ENCODE data around the gene NLRP1. TPM values are rescaled to one million over a fixed set of nuclear protein-coding genes. Genes with fewer than 3 reads are reported as not detected.

NLRP1 gene
- total and polyA plus RNA-seq, 2 experiments from 2014 or later = 17.5 to 33.4 TPM

DNA sequence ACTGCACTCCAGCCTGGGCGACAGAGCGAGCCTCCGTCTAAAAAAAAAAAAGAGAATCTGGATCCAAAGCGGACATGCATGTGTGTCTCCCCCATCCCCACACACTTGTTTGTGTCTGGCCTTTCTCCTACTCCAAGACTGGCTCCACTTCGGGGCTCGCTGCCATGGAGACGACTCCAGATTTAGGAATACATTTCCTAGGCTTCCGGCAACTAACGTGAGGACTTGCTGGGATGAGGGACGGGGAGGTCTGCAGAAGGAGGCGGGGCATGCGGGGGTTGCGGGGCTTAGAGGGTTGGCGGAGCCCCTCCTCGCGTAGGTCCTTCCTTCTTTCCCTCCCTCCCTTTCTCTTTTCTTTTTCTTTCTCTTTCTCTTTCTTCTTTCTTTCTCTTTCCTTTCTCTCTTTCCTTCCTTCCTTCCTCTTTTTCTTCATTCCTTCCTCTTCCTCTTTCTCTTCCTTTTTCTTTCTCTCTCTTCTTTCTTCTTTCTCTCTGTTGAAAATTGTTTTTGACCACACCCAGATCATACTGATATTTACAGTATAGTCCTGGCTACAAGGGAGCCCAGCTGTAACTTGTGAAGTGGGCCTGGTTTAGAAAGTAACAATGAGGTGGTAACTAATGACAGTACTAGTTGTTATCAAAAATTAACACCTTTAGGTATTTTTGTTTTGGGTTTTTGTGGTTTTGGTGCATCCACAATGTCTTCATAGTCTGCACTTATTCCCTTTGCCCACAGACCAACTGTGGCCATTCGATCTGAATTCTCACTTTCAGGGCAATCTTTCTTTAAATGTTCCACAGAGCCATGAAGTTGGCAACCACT, 72.7 kb downstream of the NLRP1 start:
- no peaks in the 10 kb centered on the region; the same call in 1 of the 2 replicates for H3K79me2 ChIP-seq (ENCODE audit: insufficient read depth)
- no peak overlapping the region for H3K27ac ChIP-seq
- H3K36me3 ChIP-seq (ENCODE audit: low read depth) = peaks cover 9% of the 10 kb centered on the region; the same call in 1 of the 2 replicates
- H3K4me3 ChIP-seq = no peak overlapping the region
- H3F3A ChIP-seq (ENCODE audit: insufficient read depth) = peaks cover 10% of the 10 kb centered on the region
- H3K9me3 ChIP-seq (ENCODE audit: low read depth) = no peaks in the 10 kb centered on the region
- WGBS, 2 experiments (ENCODE audit: low coverage in 1 of 2, low lambda C conversion rate in 2 of 2, missing lambda C conversion rate in 2 of 2) = 27 to 32% methylated on average over 10 to 17 of the region's 17 CpGs
- H4K20me1 ChIP-seq (ENCODE audit: insufficient read depth) = no peaks in the 10 kb centered on the region
- peak; percentile 38 for DNase-seq
- no peaks in the 10 kb centered on the region for H3K27me3 ChIP-seq (replicated peaks; ENCODE audit: insufficient read depth)
- H2AFZ ChIP-seq = no peak overlapping the region
- in situ Hi-C loops (cut with MboI) = no loop called here
- no peak for TF ChIP-seq EZH2phosphoT487 (IDR thresholded peaks at IDR 0.05; ENCODE audit: insufficient read depth, low read depth)
- TF ChIP-seq EZH2 (IDR thresholded peaks at IDR 0.05; ENCODE audit: insufficient read depth, poor library complexity, severe bottlenecking) = no peak
- H3K4me1 ChIP-seq (ENCODE audit: insufficient read depth) = peaks cover 11% of the 10 kb centered on the region
- H3K4me2 ChIP-seq (ENCODE audit: unreplicated experiment) = no peak overlapping the region
- H3K9me2 ChIP-seq (ENCODE audit: insufficient read depth) = no peaks in the 10 kb centered on the region
- no peak overlapping the region for H3K9ac ChIP-seq

DNA sequence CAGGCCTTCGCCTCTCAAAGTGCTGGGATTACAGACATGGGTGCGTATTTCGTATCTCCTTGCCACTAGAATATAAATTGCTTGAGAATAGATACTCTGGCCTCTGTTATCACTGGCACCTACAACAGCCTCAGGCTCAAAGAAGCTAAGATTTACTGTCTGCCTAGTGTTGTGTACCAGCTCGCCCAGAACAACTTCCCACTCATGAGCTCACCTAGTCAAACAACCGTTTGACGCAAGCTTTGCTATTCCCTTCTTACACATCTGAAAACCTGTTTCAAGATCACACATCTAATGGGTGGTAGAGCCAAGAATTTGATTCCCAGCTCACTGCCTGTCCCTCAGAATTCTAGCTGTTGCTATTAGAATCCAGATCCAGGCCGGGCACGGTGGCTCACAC, 73.5 kb downstream of the NLRP1 start:
- 71% methylated on average over 8 of the region's 8 CpGs for WGBS, 2 experiments (ENCODE audit: low coverage in 1 of 2, low lambda C conversion rate in 2 of 2, missing lambda C conversion rate in 2 of 2)

DNA sequence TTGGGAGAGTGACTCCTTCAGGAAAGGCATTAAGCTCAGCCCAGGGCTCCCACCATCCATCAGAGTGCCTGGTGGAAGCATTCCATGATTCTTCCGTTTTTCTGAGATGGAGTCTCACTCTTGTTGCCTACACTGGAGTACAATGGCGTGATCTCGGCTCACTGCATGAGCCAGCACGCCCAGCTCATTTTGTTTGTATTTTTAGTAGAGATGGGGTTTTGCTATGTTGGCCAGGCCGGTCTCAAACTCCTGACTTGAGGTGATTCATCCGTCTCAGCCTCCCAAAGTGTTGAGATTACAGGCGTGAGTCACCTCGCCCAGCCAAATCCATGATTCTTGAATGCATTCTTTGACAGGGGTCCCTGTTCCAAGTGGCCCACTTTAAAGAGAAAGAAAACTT, 74.8 kb downstream of the NLRP1 start:
- H3K4me3 ChIP-seq = no peak overlapping the region
- H3K27ac ChIP-seq = 0 out of 2 replicates have a peak overlapping the region, but pooled peaks have one; percentile 18
- 66 to 69% methylated on average over 8 of the region's 8 CpGs for WGBS, 2 experiments (ENCODE audit: low coverage in 1 of 2, low lambda C conversion rate in 2 of 2, missing lambda C conversion rate in 2 of 2)
- no peaks in the 10 kb centered on the region for H3K36me3 ChIP-seq (ENCODE audit: low read depth)
- H3K9ac ChIP-seq = no peak overlapping the region
- no peaks in the 10 kb centered on the region; the same call in 1 of the 2 replicates for H3K4me1 ChIP-seq (ENCODE audit: insufficient read depth)
- no peaks in the 10 kb centered on the region for H3F3A ChIP-seq (ENCODE audit: insufficient read depth)
- H3K79me2 ChIP-seq (ENCODE audit: insufficient read depth) = no peaks in the 10 kb centered on the region; the same call in 1 of the 2 replicates
- no peaks in the 10 kb centered on the region for H3K27me3 ChIP-seq (replicated peaks; ENCODE audit: insufficient read depth)
- in situ Hi-C loops (cut with MboI) = no loop called here
- no peak for TF ChIP-seq EZH2 (IDR thresholded peaks at IDR 0.05; ENCODE audit: insufficient read depth, poor library complexity, severe bottlenecking)
- TF ChIP-seq EZH2phosphoT487 (IDR thresholded peaks at IDR 0.05; ENCODE audit: insufficient read depth, low read depth) = no peak
- no peaks in the 10 kb centered on the region for H4K20me1 ChIP-seq (ENCODE audit: insufficient read depth)
- no peaks in the 10 kb centered on the region for H3K9me3 ChIP-seq (ENCODE audit: low read depth)
- peak; percentile 46 for DNase-seq
- H3K4me2 ChIP-seq (ENCODE audit: unreplicated experiment) = no peak overlapping the region
- H3K9me2 ChIP-seq (ENCODE audit: insufficient read depth) = no peaks in the 10 kb centered on the region
- no peak overlapping the region for H2AFZ ChIP-seq

More for the DNA sequence above, 73.5 kb downstream of the NLRP1 start:
- Histone ChIP-seq H3K27ac (no peak overlapping the region), H3K4me2 (ENCODE audit: unreplicated experiment) (no peak overlapping the region), H3K9ac (no peak overlapping the region), H3K27me3 (replicated peaks; ENCODE audit: insufficient read depth) (no peaks in the 10 kb centered on the region), H2AFZ (no peak overlapping the region), H3K9me2 (ENCODE audit: insufficient read depth) (no peaks in the 10 kb centered on the region), H3K79me2 (ENCODE audit: insufficient read depth) (no peaks in the 10 kb centered on the region; the same call in 1 of the 2 replicates), H3K4me3 (no peak overlapping the region), H3K4me1 (ENCODE audit: insufficient read depth) (peaks cover 5% of the 10 kb centered on the region), H4K20me1 (ENCODE audit: insufficient read depth) (no peaks in the 10 kb centered on the region), H3F3A (ENCODE audit: insufficient read depth) (peaks cover 4% of the 10 kb centered on the region; the same call in 1 of the 2 replicates), H3K36me3 (ENCODE audit: low read depth) (peaks cover 9% of the 10 kb centered on the region; the same call in 1 of the 2 replicates), H3K9me3 (ENCODE audit: low read depth) (no peaks in the 10 kb centered on the region)
- DNase-seq = no peak
- TF ChIP-seq EZH2phosphoT487 (IDR thresholded peaks at IDR 0.05; ENCODE audit: insufficient read depth, low read depth) = no peak
- TF ChIP-seq EZH2 (IDR thresholded peaks at IDR 0.05; ENCODE audit: insufficient read depth, poor library complexity, severe bottlenecking) = no peak
- in situ Hi-C loops (cut with MboI) = no loop called here

DNA sequence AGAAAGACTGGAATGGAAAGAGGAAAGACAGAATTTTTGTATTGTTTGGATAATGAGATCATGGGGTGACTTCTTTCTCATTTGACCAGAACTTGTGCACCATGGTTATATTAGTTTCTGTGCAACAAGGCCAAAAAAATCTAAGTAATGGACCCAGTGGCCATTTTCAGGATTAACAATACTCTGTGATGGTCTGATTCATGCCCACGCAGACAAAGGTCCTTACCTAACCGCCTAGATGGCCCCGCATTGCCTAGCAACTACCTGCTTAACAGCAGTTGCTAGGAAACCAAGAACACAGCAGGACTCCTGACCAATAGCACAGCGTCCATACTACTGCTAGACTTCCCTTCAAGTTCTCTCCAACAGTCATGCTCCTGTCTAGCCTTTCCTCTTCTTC, 75.5 kb downstream of the NLRP1 start:
- Histone ChIP-seq H3K79me2 (ENCODE audit: insufficient read depth) (no peaks in the 10 kb centered on the region), H3F3A (ENCODE audit: insufficient read depth) (no peaks in the 10 kb centered on the region), H3K27ac (0 out of 2 replicates have a peak overlapping the region, but pooled peaks have one; percentile 18), H3K4me1 (ENCODE audit: insufficient read depth) (no peaks in the 10 kb centered on the region; the same call in 1 of the 2 replicates), H3K36me3 (ENCODE audit: low read depth) (no peaks in the 10 kb centered on the region), H3K9me2 (ENCODE audit: insufficient read depth) (no peaks in the 10 kb centered on the region), H3K4me3 (no peak overlapping the region), H3K4me2 (ENCODE audit: unreplicated experiment) (no peak overlapping the region), H2AFZ (no peak overlapping the region), H3K9ac (no peak overlapping the region), H3K9me3 (ENCODE audit: low read depth) (no peaks in the 10 kb centered on the region), H4K20me1 (ENCODE audit: insufficient read depth) (no peaks in the 10 kb centered on the region), H3K27me3 (replicated peaks; ENCODE audit: insufficient read depth) (no peaks in the 10 kb centered on the region)
- in situ Hi-C loops (cut with MboI) = no loop called here
- TF ChIP-seq EZH2phosphoT487 (IDR thresholded peaks at IDR 0.05; ENCODE audit: insufficient read depth, low read depth) = no peak
- TF ChIP-seq EZH2 (IDR thresholded peaks at IDR 0.05; ENCODE audit: insufficient read depth, poor library complexity, severe bottlenecking) = no peak
- peak; percentile 30 for DNase-seq
- 46 to 52% methylated on average over 4 of the region's 4 CpGs for whole genome bisulfite sequencing, 2 experiments (ENCODE audit: low coverage in 1 of 2, low lambda C conversion rate in 2 of 2, missing lambda C conversion rate in 2 of 2)

Measured in GM23248 (cell line).